OCI-LY1 (cell line): ENCODE data around the gene BEST3.

Experiments used
- CTCF ChIP-seq: fragments of 200-600 bp; sonication (generic), shearing (Covaris generic); IDR thresholded peaks from 2 replicates; pipeline ENCODE4 v1.5.1; 2017; ENCODE audit warnings: mild to moderate bottlenecking, antibody characterized with exemption, low read length, moderate library complexity, mixed read lengths
- EZH2 ChIP-seq: fragments of 200-600 bp; sonication (generic), shearing (Covaris generic); IDR thresholded peaks from 2 replicates; pipeline ENCODE4 v1.8.0; 2017; ENCODE audit warnings: borderline replicate concordance, mixed run types, mild to moderate bottlenecking, antibody characterized with exemption, low read length, moderate library complexity, mixed read lengths

GRCh38 chr12:69701826-69702225 lies 2.7 kb upstream of the BEST3 start:
- TF ChIP-seq EZH2 (no peak), CTCF (no peak)
